ENCODE measurements around the gene TESMIN. TPM values are rescaled to one million over a fixed set of nuclear protein-coding genes. Genes with fewer than 3 reads are reported as not detected.

The TESMIN gene
- 1 to 10 TPM; 9.0 to 9.7 TPM for total RNA-seq

DNA sequence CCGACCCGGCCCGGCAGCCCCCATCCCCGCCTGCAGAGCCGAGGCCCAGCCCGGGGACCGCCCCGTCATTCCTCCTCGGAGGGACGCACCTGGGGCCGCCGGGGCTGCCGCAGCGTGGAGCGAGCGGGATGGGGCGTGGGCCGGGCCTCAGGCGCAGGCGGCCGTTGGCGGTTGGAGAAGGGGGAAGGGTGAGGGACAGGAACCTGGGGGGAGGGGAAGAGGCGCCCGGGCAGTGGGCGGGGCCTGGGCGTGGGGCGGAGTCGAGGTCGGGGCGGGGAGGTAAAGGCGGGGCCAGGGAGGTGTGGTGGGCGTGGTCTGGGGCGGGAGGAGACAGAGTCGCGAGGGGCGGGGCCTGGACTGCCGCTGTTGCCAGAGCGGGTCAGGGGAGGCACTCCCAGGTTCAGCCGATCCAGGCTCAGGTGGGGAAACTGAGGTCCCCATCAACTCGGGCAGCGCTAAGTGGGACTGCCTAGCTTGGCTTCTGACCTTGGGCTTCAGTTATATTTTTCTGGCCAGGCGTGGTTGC lies at the start of gene TESMIN:
TSS of gene TESMIN (minus strand) at position 190 of the 526 bp plus-strand sequence. CDS start 860 bp downstream, outside the sequence.

GRCh38 chr11:68684385-68685356 lies 66.6 kb downstream of the TESMIN start, which contains the start of gene GAL:
TSS of gene GAL (plus strand) at chr11:68684544. CDS start at chr11:68684924, 380 bp downstream.

Other genes with a start within 250 kb of the TESMIN start
- not detected for gene GAL, start 67.0 kb downstream of the TESMIN start, total RNA-seq
- 10 to 100 TPM; 46.1 to 46.8 TPM for gene CPT1A, start 90.4 kb upstream of the TESMIN start, total RNA-seq
- 10 to 100 TPM; 52.7 to 54.9 TPM for gene MRPL21, start 152.3 kb upstream of the TESMIN start, total RNA-seq
- 10 to 100 TPM; 24.3 to 25.7 TPM for gene IGHMBP2, start 152.4 kb upstream of the TESMIN start, total RNA-seq
- gene MRGPRD, start 229.5 kb upstream of the TESMIN start, total RNA-seq: not detected